OCI-M2 (cell line): ENCODE results near the gene GDPD1.
"Not testable (repeated sequence)": the region's sequence is repeated elsewhere in the genome, so short reads cannot be mapped to it uniquely, and the experiment has no call there.

Source experiments
- DNase-seq: peaks from one replicate; lab custom pipeline; 2025; ENCODE audit not compliant: unreplicated experiment; lab: John Stamatoyannopoulos, UW

GDPD1 gene

GRCh38 chr17:59311051-59311468 is 90.7 kb downstream of the GDPD1 start:
- peak; percentile 46 for DNase-seq

GRCh38 chr17:59311521-59311920 is 91.2 kb downstream of the GDPD1 start:
- not testable (repeated sequence) for DNase-seq

- no peak for DNase-seq
These were observed 95.6 kb downstream of the GDPD1 start for GRCh38 chr17:59315866-59316265.
